Neutrophil (primary cell): Measurements from ENCODE around the gene CFAP99.
A peak's percentile ranks its signal among the peaks of the same experiment; 100 is the strongest.

ENCODE experiments used
- H3K27ac ChIP-seq: fragments of 200-600 bp; sonication (generic); 2 replicates; pipeline ENCODE4 v1.5.1; 2016; ENCODE audit warnings: mild to moderate bottlenecking, moderate library complexity
- H3K27me3 ChIP-seq: fragments of 200-600 bp; sonication (generic); 2 replicates; pipeline ENCODE4 v1.6.0; 2016; ENCODE audit warnings: mild to moderate bottlenecking
- H3K36me3 ChIP-seq: fragments of 200-600 bp; sonication (generic); 2 replicates; pipeline ENCODE4 v1.5.1; 2017
- H3K4me1 ChIP-seq, 2 experiments: fragments of 200-600 bp in 1 of 2; sonication (generic) in 1 of 2; 1 replicate in 1 of 2; 2 replicates in 1 of 2; pipeline versions ENCODE4 v1.5.1 to v1.6.1; 2013 to 2016; ENCODE audit warnings: low read depth in 1 of 2, low read length in 1 of 2, mild to moderate bottlenecking in 1 of 2, moderate library complexity in 1 of 2; ENCODE audit not compliant: control insufficient read depth in 1 of 2, insufficient read depth in 1 of 2
- H3K4me3 ChIP-seq, 2 experiments: fragments of 200-600 bp in 1 of 2; sonication (generic) in 1 of 2; 1 replicate in 1 of 2; 2 replicates in 1 of 2; pipeline ENCODE4 v1.5.1; 2013 to 2016; ENCODE audit warnings: low read depth in 1 of 2, low read length in 1 of 2, mild to moderate bottlenecking in 1 of 2, moderate library complexity in 1 of 2
- H3K9me3 ChIP-seq: fragments of 200-600 bp; sonication (generic); 2 replicates; pipeline ENCODE4 v1.5.1; 2016
- CTCF ChIP-seq: fragments of 200-600 bp; sonication (generic); IDR thresholded peaks from 2 replicates; pipeline ENCODE4 v1.5.1; 2016; ENCODE audit warnings: antibody characterized with exemption

Gene CFAP99

GRCh38 chr4:2417765-2418649 is 748 bp upstream of the CFAP99 start, which contains the start of gene ZFYVE28:
TSS of gene ZFYVE28 (minus strand) at chr4:2418645. CDS start at chr4:2418323, 322 bp downstream.
- Histone ChIP-seq H3K27ac (peak within 1 kb of the TSS; percentile 18), H3K4me3 (peak within 1 kb of the TSS; percentile 77 to 97), H3K27me3 (peaks cover 98% of the 10 kb centered on the region), H3K9me3 (no peaks in the 10 kb centered on the region), H3K36me3 (no peaks in the 10 kb centered on the region), H3K4me1 (peaks cover 30 to 34% of the 10 kb centered on the region in 2 experiments)
- TF ChIP-seq CTCF, result no peak

- no peaks in the 10 kb centered on the region for H3K9me3 ChIP-seq
- H3K36me3 ChIP-seq, result no peaks in the 10 kb centered on the region
- TF ChIP-seq CTCF, result no peak
- peaks cover 82% of the 10 kb centered on the region for H3K27me3 ChIP-seq
- H3K4me1 ChIP-seq, result peaks cover 23 to 27% of the 10 kb centered on the region in 2 experiments
- no peak overlapping the region for H3K27ac ChIP-seq
- H3K4me3 ChIP-seq, result no peak overlapping the region
These were observed 1.1 kb downstream of the CFAP99 start for GRCh38 chr4:2419814-2420213.

- peaks cover 60% of the 10 kb centered on the region for H3K27me3 ChIP-seq
- no peak overlapping the region for H3K4me3 ChIP-seq
- no peaks in the 10 kb centered on the region for H3K36me3 ChIP-seq
- peaks cover 19% of the 10 kb centered on the region in 2 experiments for H3K4me1 ChIP-seq
- H3K9me3 ChIP-seq, result no peaks in the 10 kb centered on the region
- no peak overlapping the region for H3K27ac ChIP-seq
- no peak for TF ChIP-seq CTCF
These were observed 3.2 kb downstream of the CFAP99 start for GRCh38 chr4:2421928-2422327.

DNA sequence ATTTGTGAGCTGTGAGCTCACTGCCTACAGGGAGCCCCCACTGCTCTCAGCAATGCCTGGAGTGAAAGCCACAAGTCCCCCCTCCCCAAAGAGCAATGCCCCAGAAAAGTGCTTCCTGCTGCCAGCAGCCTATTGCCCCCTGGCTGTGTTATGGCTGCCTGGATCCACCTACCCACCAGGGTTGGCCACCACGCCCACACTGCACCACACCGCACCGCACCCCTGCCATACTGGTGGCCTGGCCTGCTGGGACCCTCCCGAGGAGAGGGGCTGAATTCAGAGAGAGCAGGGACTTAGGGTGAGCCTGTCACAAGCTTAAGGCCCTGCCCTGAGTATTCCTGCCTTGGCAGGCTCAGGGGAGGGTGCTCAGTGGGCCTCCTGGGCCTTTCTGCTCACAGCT is 4.3 kb downstream of the CFAP99 start:
- peaks cover 49% of the 10 kb centered on the region for H3K27me3 ChIP-seq
- peaks cover 9 to 11% of the 10 kb centered on the region in 2 experiments for H3K4me1 ChIP-seq
- no peaks in the 10 kb centered on the region for H3K36me3 ChIP-seq
- H3K4me3 ChIP-seq, result no peak overlapping the region
- H3K9me3 ChIP-seq, result no peaks in the 10 kb centered on the region
- no peak for TF ChIP-seq CTCF
- H3K27ac ChIP-seq, result no peak overlapping the region

- no peaks in the 10 kb centered on the region for H3K36me3 ChIP-seq
- no peak for TF ChIP-seq CTCF
- no peak overlapping the region for H3K27ac ChIP-seq
- H3K27me3 ChIP-seq, result peaks cover 44% of the 10 kb centered on the region
- H3K9me3 ChIP-seq, result no peaks in the 10 kb centered on the region
- H3K4me3 ChIP-seq, result no peak overlapping the region
- H3K4me1 ChIP-seq, result peaks cover 9% of the 10 kb centered on the region in 2 experiments
These were observed 4.9 kb downstream of the CFAP99 start for GRCh38 chr4:2423695-2424094.
